Stimulated activated CD4-positive, alpha-beta T cell treated with anti-CD3 and anti-CD28 coated beads, Interleukin-12 subunit alpha, Interleukin-12 subunit beta, amount 100 ng/mL, for 48 hours (primary cell): ENCODE results near the gene UTS2R.

Experiments
- DNase-seq, 3 donors: peaks; one replicate each; pipeline ENCODE4 v3.0.0-alpha.2; 2020; ENCODE audit warnings: low read depth in 2 of 3, low spot score in 1 of 3

Gene UTS2R

GRCh38 chr17:82388223-82388921, 16.8 kb downstream of the UTS2R start:
- DNase-seq: no peak

DNA sequence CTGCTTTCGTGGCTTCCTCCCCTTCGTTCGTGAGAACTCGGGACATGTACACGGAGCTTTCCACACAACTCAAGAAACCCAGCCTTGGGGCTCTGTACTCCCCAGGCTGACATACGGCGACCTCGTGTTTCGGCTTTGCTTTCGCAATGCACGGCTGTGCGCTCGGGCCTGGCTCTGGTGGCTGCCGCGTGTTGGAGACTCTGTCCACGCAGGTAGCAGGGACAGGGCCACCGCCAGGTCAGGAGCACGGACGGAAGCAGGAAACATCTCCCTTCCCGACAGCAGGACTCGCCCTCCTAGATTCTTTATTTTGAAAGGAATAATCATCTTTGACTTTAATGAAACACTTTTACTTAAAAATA, 17.3 kb downstream of the UTS2R start:
- DNase-seq: no peak

- DNase-seq: no peak
Measured at GRCh38 chr17:82389379-82389778, 17.8 kb downstream of the UTS2R start.

DNA sequence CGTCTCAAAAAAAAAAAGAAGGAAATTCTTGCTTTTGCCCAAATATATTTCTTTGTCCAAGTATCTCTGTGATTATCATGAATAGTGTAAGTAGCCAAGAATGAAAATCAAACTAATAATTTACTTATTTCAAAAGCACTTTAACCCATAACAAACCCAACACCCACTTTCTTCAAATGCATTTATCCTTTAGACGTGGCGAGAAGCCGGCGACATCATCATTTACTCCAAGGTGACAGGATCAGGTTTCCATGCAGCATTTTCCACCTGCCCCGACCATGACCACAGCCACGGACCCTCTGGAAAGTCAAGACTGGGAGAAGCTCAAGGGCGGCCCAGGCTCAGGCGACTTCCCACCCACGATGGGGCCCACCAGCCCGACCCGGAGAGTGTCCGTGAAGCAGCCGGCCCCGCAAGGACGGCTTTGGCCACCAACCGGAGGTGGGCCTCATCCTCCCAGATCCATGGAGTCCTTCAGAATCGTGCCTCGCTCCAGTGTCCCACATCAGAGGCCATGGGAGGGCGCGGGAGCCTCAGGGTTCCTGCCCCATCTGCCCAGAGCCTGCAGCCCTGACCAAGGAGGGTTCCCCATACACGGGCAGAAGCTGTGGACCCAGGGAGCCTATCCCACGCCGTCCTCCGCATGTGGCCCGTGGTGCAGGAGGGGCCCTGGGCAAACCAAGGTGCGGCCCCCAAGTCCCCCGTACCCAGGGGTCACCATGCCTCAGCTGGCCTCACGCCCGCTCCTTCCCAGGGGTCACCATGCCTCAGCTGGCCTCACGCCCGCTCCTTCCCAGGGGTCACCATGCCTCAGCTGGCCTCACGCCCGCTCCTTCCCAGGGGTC, 18.7 kb downstream of the UTS2R start:
- DNase-seq: no peak

- no peak for DNase-seq
Measured at GRCh38 chr17:82390860-82391435, 19.4 kb downstream of the UTS2R start.

GRCh38 chr17:82391496-82392066, 20.0 kb downstream of the UTS2R start:
- no peak for DNase-seq

DNA sequence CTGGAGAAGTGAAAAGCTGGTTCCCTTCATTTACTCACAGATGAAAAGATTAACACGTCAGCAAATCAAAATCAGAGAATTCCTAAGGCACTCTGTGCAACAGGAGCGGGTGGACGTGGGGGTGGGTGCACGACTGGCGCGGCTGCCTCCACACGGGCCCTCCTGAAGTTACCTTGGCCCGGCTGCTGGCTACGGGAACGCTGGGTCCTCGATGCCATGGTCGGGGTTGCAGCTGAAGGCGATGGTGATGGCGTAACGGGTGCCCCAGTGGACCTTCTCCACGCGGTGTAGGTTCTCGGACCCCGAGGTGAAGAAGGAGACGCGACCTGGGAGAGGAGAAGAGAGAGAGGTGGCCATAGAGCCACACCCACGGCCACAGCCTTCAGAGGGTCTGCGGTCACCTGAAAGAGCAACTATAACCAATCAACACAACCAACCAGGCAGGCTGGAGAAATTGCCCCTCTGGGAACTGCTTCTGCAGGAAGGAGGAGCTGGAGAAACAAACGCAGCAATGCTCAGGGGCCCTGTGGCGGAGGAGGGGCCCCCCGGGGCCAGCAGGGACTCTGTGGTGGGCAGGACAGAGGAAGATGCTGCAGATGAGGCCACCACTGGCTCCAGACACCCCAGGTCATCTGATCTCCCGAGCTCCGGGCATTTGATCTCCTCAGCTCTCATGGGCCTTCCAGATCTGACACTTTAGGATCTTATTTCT, 20.8 kb downstream of the UTS2R start:
- no peak for DNase-seq

DNA sequence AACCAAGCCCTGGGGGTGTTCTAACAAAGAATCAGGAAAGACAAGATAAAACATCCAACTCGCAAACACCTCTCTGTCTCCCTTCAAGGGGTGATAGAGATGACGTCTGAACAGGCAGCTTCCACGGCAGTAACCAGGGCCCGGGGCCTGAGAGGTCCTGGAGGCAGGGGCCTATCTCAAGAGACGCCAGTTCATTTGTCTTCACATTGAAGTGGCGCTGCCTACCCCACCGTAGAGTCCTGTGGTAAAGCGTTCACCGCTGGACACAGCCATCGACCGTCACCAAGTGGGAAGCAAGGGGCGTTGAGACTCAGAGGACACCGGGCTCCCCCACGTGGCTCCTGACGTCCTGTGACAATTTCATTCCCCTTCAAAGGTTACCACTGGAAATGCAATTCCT, 21.4 kb downstream of the UTS2R start:
- DNase-seq: no peak

DNA sequence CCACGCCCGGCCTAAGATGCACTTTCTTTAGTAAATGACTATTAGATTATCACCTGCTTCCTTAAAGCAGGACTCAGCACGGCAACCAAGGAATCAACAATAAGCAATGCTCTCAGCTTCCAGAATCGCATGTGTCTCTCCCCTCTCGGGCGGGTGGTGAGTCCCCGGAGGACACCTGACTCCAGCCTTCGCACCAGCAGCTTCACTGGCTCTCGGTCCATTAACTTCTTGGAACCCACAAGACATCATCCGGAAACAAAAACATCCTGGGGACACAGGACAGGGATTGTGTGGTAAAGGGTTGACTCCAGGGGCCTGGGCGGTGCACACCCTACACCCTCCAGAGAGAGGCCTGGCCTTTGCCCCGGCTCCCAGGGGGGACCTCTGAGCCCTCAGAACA, 22.7 kb downstream of the UTS2R start:
- DNase-seq: no peak

- DNase-seq: no peak
Measured at GRCh38 chr17:82396601-82397435, 25.3 kb downstream of the UTS2R start.

DNA sequence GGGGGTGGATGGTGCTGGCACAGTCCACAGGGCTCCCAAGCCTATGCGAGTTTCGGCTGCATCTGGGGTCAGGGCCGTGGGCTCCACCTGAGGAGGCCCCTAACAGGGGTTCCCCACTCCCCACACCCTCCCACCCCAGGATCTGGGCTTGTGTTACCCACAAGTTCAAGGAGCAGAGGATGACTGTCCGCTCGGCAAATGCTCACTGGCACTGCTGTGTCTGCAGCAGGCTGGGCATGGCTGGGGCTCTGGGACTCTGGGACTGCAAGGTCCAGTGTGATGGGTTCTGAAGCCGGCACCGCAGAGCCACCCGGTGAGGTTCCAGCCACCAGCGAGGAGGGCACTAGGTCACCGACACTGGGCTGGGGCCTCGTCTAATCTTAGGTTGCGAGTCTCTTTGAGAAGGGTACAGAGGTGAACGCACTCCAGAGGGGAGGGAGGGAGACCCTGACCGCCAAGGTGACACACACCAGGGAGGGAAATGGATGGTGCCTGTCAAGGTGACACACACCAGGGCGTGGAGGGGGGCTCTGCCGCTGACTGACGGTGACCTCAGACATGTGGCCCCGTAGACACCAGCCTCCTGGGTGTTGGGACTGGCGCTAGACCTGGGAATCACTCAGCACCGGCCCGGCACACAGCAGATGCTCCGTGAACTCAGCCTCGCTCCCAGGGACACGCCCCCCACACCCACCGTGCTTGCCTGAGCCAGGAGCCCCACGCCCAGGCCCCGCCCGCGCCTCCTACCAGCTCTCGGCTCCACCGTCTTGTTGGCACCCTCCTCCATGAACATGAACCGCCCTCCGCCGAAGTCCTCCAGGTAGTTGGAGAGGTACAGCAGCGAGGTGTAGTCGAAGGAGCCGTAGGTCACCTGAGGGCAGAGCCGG, 26.1 kb downstream of the UTS2R start:
- no peak for DNase-seq

GRCh38 chr17:82399041-82399441, 27.5 kb downstream of the UTS2R start:
- DNase-seq: no peak

- DNase-seq: no peak
Measured at GRCh38 chr17:82399601-82400101, 28.1 kb downstream of the UTS2R start.

- DNase-seq: no peak
Measured at GRCh38 chr17:82400206-82400605, 28.6 kb downstream of the UTS2R start.

GRCh38 chr17:82400830-82401229, 29.3 kb downstream of the UTS2R start:
- DNase-seq: peak; percentile 28 to 48 (median 30)

DNA sequence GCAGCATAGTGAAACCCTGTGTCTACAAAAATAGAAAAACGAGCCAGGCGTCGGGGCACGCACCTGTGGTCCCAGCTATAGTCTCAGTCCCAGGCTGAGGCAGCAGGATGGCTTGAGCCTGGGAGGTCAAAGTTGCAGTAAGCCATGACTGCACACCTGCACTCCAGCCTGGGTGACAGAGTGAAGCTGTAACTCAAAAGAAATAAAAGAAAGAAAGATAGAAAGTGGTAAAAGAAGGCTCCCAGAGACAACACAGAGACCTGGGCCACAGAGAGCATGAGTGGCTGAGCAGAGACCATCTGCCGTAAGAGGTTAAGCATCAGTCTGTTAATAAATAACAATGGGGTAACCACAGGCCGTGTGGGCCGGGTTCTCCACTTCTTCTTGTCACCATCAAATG, 31.3 kb downstream of the UTS2R start:
- no peak for DNase-seq

GRCh38 chr17:82403662-82404660, 32.4 kb downstream of the UTS2R start:
- DNase-seq: no peak

- no peak for DNase-seq
Measured at GRCh38 chr17:82405051-82405450, 33.5 kb downstream of the UTS2R start.
